H9 (cell line): ENCODE results near the gene TMEM204. TPM values are rescaled to one million over a fixed set of nuclear protein-coding genes. Genes with fewer than 3 reads are reported as not detected.

Experiments
- DNase-seq: peaks from one replicate; pipeline ENCODE4 v3.0.0-alpha.2; 2017
- H2AFZ ChIP-seq: one replicate; pipeline ENCODE4 v1.6.1; 2013; ENCODE audit warnings: mild to moderate bottlenecking, low read length, control low read depth, moderate library complexity
- H2AK5ac ChIP-seq: 2 replicates; pipeline ENCODE4 v1.6.1; 2013; ENCODE audit warnings: low read length, control low read depth, mixed read lengths; ENCODE audit not compliant: insufficient read length
- H2BK120ac ChIP-seq: one replicate; pipeline ENCODE4 v1.6.1; 2013; ENCODE audit warnings: low read depth, mild to moderate bottlenecking, low read length, control low read depth, inconsistent platforms; ENCODE audit not compliant: poor library complexity, severe bottlenecking
- H2BK12ac ChIP-seq: 2 replicates; pipeline ENCODE4 v1.6.1; 2013; ENCODE audit warnings: low read length, control low read depth, mixed read lengths, low read depth; ENCODE audit not compliant: insufficient read length
- H2BK15ac ChIP-seq: 2 replicates; pipeline ENCODE4 v1.6.1; 2013; ENCODE audit warnings: low read depth, low read length, control low read depth
- H2BK20ac ChIP-seq: one replicate; pipeline ENCODE4 v1.6.1; 2013; ENCODE audit warnings: low read depth, mild to moderate bottlenecking, low read length, control low read depth, inconsistent platforms; ENCODE audit not compliant: poor library complexity, severe bottlenecking
- H2BK5ac ChIP-seq: 2 replicates; pipeline ENCODE4 v1.6.1; 2013; ENCODE audit warnings: low read length, control low read depth, mixed read lengths; ENCODE audit not compliant: insufficient read length
- H3K14ac ChIP-seq: 2 replicates; pipeline ENCODE4 v1.6.1; 2013; ENCODE audit warnings: low read length, control low read depth; ENCODE audit not compliant: insufficient read depth
- H3K18ac ChIP-seq: 2 replicates; pipeline ENCODE4 v1.6.1; 2013; ENCODE audit warnings: low read depth, mild to moderate bottlenecking, mixed read lengths, low read length, control low read depth; ENCODE audit not compliant: insufficient read length
- H3K23ac ChIP-seq: 2 replicates; pipeline ENCODE4 v1.6.1; 2013; ENCODE audit warnings: low read length, control low read depth, mixed read lengths, low read depth; ENCODE audit not compliant: insufficient read length
- H3K23me2 ChIP-seq: 2 replicates; pipeline ENCODE4 v1.6.1; 2013; ENCODE audit warnings: low read depth, mild to moderate bottlenecking, mixed read lengths, low read length, control low read depth; ENCODE audit not compliant: insufficient read length, poor library complexity, severe bottlenecking
- H3K27ac ChIP-seq: 2 replicates; pipeline ENCODE4 v1.5.1; 2013; ENCODE audit warnings: low read length, control low read depth, mixed read lengths, low read depth; ENCODE audit not compliant: insufficient read length
- H3K27me3 ChIP-seq: 2 replicates; pipeline ENCODE4 v1.6.1; 2013; ENCODE audit warnings: low read length, control low read depth, inconsistent platforms; ENCODE audit not compliant: insufficient read depth
- H3K4ac ChIP-seq: 2 replicates; pipeline ENCODE4 v1.6.1; 2013; ENCODE audit warnings: low read depth, mild to moderate bottlenecking, control low read depth, inconsistent platforms, low read length, moderate library complexity
- H3K4me1 ChIP-seq: 2 replicates; pipeline ENCODE4 v1.6.1; 2013; ENCODE audit warnings: low read length, control low read depth, inconsistent platforms; ENCODE audit not compliant: insufficient read depth
- H3K4me2 ChIP-seq: 2 replicates; pipeline ENCODE4 v1.6.1; 2013; ENCODE audit warnings: low read length, control low read depth, mixed read lengths; ENCODE audit not compliant: insufficient read length, insufficient read depth
- H3K56ac ChIP-seq: 2 replicates; pipeline ENCODE4 v1.6.1; 2013; ENCODE audit warnings: low read depth, mild to moderate bottlenecking, mixed read lengths, low read length, control low read depth; ENCODE audit not compliant: insufficient read length
- H3K79me1 ChIP-seq: 2 replicates; pipeline ENCODE4 v1.6.1; 2013; ENCODE audit warnings: low read depth, mild to moderate bottlenecking, moderate library complexity, low read length, control low read depth, inconsistent platforms; ENCODE audit not compliant: insufficient read depth, poor library complexity, severe bottlenecking
- H3K79me2 ChIP-seq: 2 replicates; pipeline ENCODE4 v1.6.1; 2013; ENCODE audit warnings: low read length, control low read depth, inconsistent platforms; ENCODE audit not compliant: insufficient read depth
- H3K9ac ChIP-seq: 2 replicates; pipeline ENCODE4 v1.6.1; 2013; ENCODE audit warnings: low read length, control low read depth, mixed read lengths; ENCODE audit not compliant: insufficient read length; ENCODE audit errors: extremely low read depth
- H3K9me3 ChIP-seq: one replicate; pipeline ENCODE4 v1.6.1; 2013; ENCODE audit warnings: low read depth, low read length, inconsistent platforms; ENCODE audit not compliant: control insufficient read depth
- H3T11ph ChIP-seq: one replicate; pipeline ENCODE4 v1.6.1; 2013; ENCODE audit warnings: mild to moderate bottlenecking, low read length, control low read depth, inconsistent platforms
- H4K20me1 ChIP-seq: one replicate; pipeline ENCODE4 v1.6.1; 2013; ENCODE audit not compliant: control insufficient read depth, insufficient read length, insufficient read depth
- H4K5ac ChIP-seq: 2 replicates; pipeline ENCODE4 v1.6.1; 2013; ENCODE audit warnings: low read depth, mild to moderate bottlenecking, mixed read lengths, low read length, control low read depth; ENCODE audit not compliant: insufficient read length
- H4K8ac ChIP-seq: replicated peaks from 2 replicates; pipeline ENCODE4 v1.6.1; 2013; ENCODE audit warnings: low read length, control low read depth, mixed read lengths, low read depth; ENCODE audit not compliant: insufficient read length
- H4K91ac ChIP-seq: 2 replicates; pipeline ENCODE4 v1.6.1; 2013; ENCODE audit warnings: low read depth, mild to moderate bottlenecking, moderate library complexity, mixed read lengths, low read length, control low read depth; ENCODE audit not compliant: insufficient read length
- H3K27ac Mint-ChIP-seq, 3 experiments: 2 replicates in 2 of 3; 3 replicates in 1 of 3; pipeline ENCODE4 v1.8.0; 2020 to 2021; ENCODE audit warnings: mixed read lengths in 3 of 3, mild to moderate bottlenecking in 1 of 3, moderate library complexity in 1 of 3
- H3K27me3 Mint-ChIP-seq: 2 replicates; pipeline ENCODE4 v1.8.0; 2021; ENCODE audit warnings: low read depth, mild to moderate bottlenecking, moderate library complexity, mixed read lengths
- H3K36me3 Mint-ChIP-seq, 3 experiments: 2 replicates in 2 of 3; 3 replicates in 1 of 3; pipeline ENCODE4 v1.8.0; 2020 to 2021; ENCODE audit warnings: low read depth in 3 of 3, mixed read lengths in 3 of 3; ENCODE audit not compliant: insufficient read depth in 1 of 3
- H3K4me1 Mint-ChIP-seq, 2 experiments: 2 replicates each; pipeline ENCODE4 v1.8.0; 2020; ENCODE audit warnings: mixed read lengths in 2 of 2
- H3K4me3 Mint-ChIP-seq, 2 experiments: 2 replicates in 1 of 2; 3 replicates in 1 of 2; pipeline ENCODE4 v1.8.0; 2020 to 2021; ENCODE audit warnings: mild to moderate bottlenecking in 2 of 2, mixed read lengths in 2 of 2, moderate library complexity in 1 of 2
- H3K9me3 Mint-ChIP-seq, 2 experiments: 2 replicates in 1 of 2; 3 replicates in 1 of 2; pipeline ENCODE4 v1.8.0; 2020; ENCODE audit warnings: mild to moderate bottlenecking in 2 of 2, mixed read lengths in 2 of 2, moderate library complexity in 1 of 2
- WGBS: extraction: QIAGEN DNeasy Blood & Tissue Kit; methylation state at CpG from one replicate; pipeline ENCODE4 v1.1.7; 2013; ENCODE audit warnings: missing lambda C conversion rate, low lambda C conversion rate, mixed read lengths; ENCODE audit not compliant: insufficient read length; ENCODE audit errors: extremely low coverage; 5-methylcytosine and 5-hydroxymethylcytosine counted together
- total RNA-seq: library from RNA; stranded (reverse); gene quantifications from 2 replicates; pipeline ENCODE4 v1.2.1, GENCODE V29; 2021
- TF ChIP-seq, protein P1 (sequence below): fragments of 200-600 bp; sonication (generic); conservative IDR thresholded peaks from 3 replicates; pipeline ENCODE4 v1.8.0; 2021; ENCODE audit warnings: antibody characterized with exemption, mild to moderate bottlenecking

Gene TMEM204
- total RNA-seq, 1 experiment from 2014 or later = not detected

DNA sequence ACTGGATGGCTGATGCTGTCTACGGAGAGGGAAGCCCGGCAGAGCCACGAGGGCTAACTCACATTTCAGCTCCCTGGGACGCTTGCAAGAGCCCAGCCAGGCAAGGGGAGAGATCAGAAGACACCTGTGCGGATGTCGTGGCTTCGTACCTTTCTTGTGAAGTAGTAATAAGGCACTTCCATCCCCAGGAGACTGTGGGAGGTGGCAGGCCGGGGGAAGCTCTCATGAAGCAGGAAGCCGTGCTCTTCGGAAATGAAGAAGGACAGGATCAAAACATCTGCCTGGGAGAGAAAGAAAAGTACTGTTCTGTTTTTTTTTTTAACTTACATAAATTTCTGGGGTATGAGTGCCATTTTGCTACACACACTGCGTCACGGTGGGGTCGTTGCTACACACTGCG lies 28.4 kb downstream of the TMEM204 start:
- H3K4ac ChIP-seq = no peak overlapping the region
- no peak overlapping the region for H2BK20ac ChIP-seq
- H2BK120ac ChIP-seq = no peak overlapping the region
- TF ChIP-seq, protein P1, sequence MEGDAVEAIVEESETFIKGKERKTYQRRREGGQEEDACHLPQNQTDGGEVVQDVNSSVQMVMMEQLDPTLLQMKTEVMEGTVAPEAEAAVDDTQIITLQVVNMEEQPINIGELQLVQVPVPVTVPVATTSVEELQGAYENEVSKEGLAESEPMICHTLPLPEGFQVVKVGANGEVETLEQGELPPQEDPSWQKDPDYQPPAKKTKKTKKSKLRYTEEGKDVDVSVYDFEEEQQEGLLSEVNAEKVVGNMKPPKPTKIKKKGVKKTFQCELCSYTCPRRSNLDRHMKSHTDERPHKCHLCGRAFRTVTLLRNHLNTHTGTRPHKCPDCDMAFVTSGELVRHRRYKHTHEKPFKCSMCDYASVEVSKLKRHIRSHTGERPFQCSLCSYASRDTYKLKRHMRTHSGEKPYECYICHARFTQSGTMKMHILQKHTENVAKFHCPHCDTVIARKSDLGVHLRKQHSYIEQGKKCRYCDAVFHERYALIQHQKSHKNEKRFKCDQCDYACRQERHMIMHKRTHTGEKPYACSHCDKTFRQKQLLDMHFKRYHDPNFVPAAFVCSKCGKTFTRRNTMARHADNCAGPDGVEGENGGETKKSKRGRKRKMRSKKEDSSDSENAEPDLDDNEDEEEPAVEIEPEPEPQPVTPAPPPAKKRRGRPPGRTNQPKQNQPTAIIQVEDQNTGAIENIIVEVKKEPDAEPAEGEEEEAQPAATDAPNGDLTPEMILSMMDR = no peak
- no peak overlapping the region for H3K56ac ChIP-seq
- Mint-ChIP-seq H3K4me3 (no peak overlapping the region), H3K27ac (peak overlapping the region in 1 of 3 experiments; percentile 75; a peak in 1 of 7 replicates), H3K4me1 (peaks cover 8 to 10% of the 10 kb centered on the region in 2 experiments; a peak in 3 of 4 replicates), H3K9me3 (no peaks in the 10 kb centered on the region), H3K27me3 (no peaks in the 10 kb centered on the region), H3K36me3 (peaks cover 11 to 52% (median 42%) of the 10 kb centered on the region in 3 experiments; a peak in 6 of 7 replicates)
- no peak overlapping the region for H3K27ac ChIP-seq
- WGBS = no CpG with 5 or more reads among the region's 14 CpGs
- H3K79me2 ChIP-seq = no peaks in the 10 kb centered on the region
- no peak overlapping the region for H4K8ac ChIP-seq
- H4K91ac ChIP-seq = no peak overlapping the region
- H3K4me2 ChIP-seq = no peak overlapping the region
- no peak overlapping the region for H3K9ac ChIP-seq
- H3K14ac ChIP-seq = no peak overlapping the region
- H3K4me1 ChIP-seq = no peaks in the 10 kb centered on the region
- no peak overlapping the region for H2BK15ac ChIP-seq
- no peak overlapping the region for H2BK5ac ChIP-seq
- H4K20me1 ChIP-seq = no peaks in the 10 kb centered on the region
- no peak overlapping the region for H2AFZ ChIP-seq
- H3K79me1 ChIP-seq = no peaks in the 10 kb centered on the region
- no peaks in the 10 kb centered on the region for H3K23me2 ChIP-seq
- H3K18ac ChIP-seq = no peak overlapping the region
- H3T11ph ChIP-seq = no peak overlapping the region
- H3K9me3 ChIP-seq = no peaks in the 10 kb centered on the region
- DNase-seq = no peak
- H3K27me3 ChIP-seq = no peaks in the 10 kb centered on the region
- H3K23ac ChIP-seq = no peak overlapping the region
- H2BK12ac ChIP-seq = no peak overlapping the region
- no peak overlapping the region for H2AK5ac ChIP-seq
- no peak overlapping the region for H4K5ac ChIP-seq
